Keratinocyte (primary cell): Measurements from ENCODE around the gene PIGL. TPM values are rescaled to one million over a fixed set of nuclear protein-coding genes. Genes with fewer than 3 reads are reported as not detected.

Experiments
- DNase-seq: peaks from one replicate; pipeline ENCODE4 v3.0.0-alpha.2; 2011; ENCODE audit warnings: low read depth, missing footprints, low spot score
- FAIRE-seq: peaks from 2 replicates; lab custom pipeline; 2011; peaks lifted over from hg19 to GRCh38; lab: Jason Lieb, UNC
- H2AFZ ChIP-seq: 2 replicates; pipeline ENCODE4 v1.6.0; 2012; ENCODE audit warnings: low read length, control low read depth, inconsistent platforms; ENCODE audit not compliant: control insufficient read depth
- H3K27ac ChIP-seq: 2 replicates; pipeline ENCODE4 v1.5.1; 2011; ENCODE audit warnings: low read length; ENCODE audit not compliant: control insufficient read depth, insufficient read depth
- H3K27me3 ChIP-seq: 3 replicates; pipeline ENCODE4 v1.6.0; 2011; ENCODE audit warnings: low read length; ENCODE audit not compliant: control insufficient read depth, insufficient read depth; ENCODE audit errors: extremely low read depth
- H3K36me3 ChIP-seq, 2 experiments: 2 replicates in 1 of 2; 3 replicates in 1 of 2; pipeline ENCODE4 v1.5.1; 2011; ENCODE audit warnings: low read length in 2 of 2, mild to moderate bottlenecking in 1 of 2; ENCODE audit not compliant: control insufficient read depth in 2 of 2, insufficient read depth in 2 of 2; ENCODE audit errors: extremely low read depth in 1 of 2
- H3K4me1 ChIP-seq: 3 replicates; pipeline ENCODE4 v1.5.1; 2011; ENCODE audit warnings: low read length; ENCODE audit not compliant: control insufficient read depth, insufficient read depth; ENCODE audit errors: extremely low read depth
- H3K4me2 ChIP-seq: 3 replicates; pipeline ENCODE4 v1.6.0; 2011; ENCODE audit warnings: low read depth, low read length; ENCODE audit not compliant: control insufficient read depth, insufficient read depth; ENCODE audit errors: extremely low read depth
- H3K4me3 ChIP-seq, 3 experiments: fragments of 200-600 bp in 1 of 3; sonication (generic) in 1 of 3; 2 replicates in 2 of 3; 3 replicates in 1 of 3; pipeline ENCODE4 v1.5.1; 2011 to 2016; ENCODE audit warnings: low read length in 3 of 3, mild to moderate bottlenecking in 3 of 3, control low read depth in 2 of 3, inconsistent platforms in 1 of 3, low read depth in 1 of 3, mixed read lengths in 1 of 3, mixed run types in 1 of 3, moderate library complexity in 1 of 3; ENCODE audit not compliant: control insufficient read depth in 2 of 3, insufficient read depth in 2 of 3; ENCODE audit errors: extremely low read depth in 1 of 3
- H3K79me2 ChIP-seq: 2 replicates; pipeline ENCODE4 v1.6.0; 2012; ENCODE audit warnings: low read length; ENCODE audit not compliant: control insufficient read depth, insufficient read depth
- H3K9ac ChIP-seq: 3 replicates; pipeline ENCODE4 v1.6.0; 2011; ENCODE audit warnings: low read length; ENCODE audit not compliant: control insufficient read depth, insufficient read depth; ENCODE audit errors: extremely low read depth
- H3K9me1 ChIP-seq: 3 replicates; pipeline ENCODE4 v1.6.0; 2011; ENCODE audit warnings: low read length; ENCODE audit not compliant: control insufficient read depth, insufficient read depth; ENCODE audit errors: extremely low read depth
- H3K9me3 ChIP-seq: 2 replicates; pipeline ENCODE4 v1.5.1; 2012; ENCODE audit warnings: low read depth, low read length; ENCODE audit not compliant: control insufficient read depth
- H4K20me1 ChIP-seq: 3 replicates; pipeline ENCODE4 v1.6.0; 2011; ENCODE audit warnings: low read length; ENCODE audit not compliant: control insufficient read depth, insufficient read depth; ENCODE audit errors: extremely low read depth
- EZH2 ChIP-seq: IDR thresholded peaks from one replicate; pipeline ENCODE4 v1.6.1; 2012; ENCODE audit warnings: inconsistent platforms, mild to moderate bottlenecking, low read length, moderate library complexity
- dilution Hi-C: fragments of 300-500 bp; cut with MboI; formaldehyde crosslinking; loops from one replicate; pipeline ENCODE4 v1.7.0; 2020; ENCODE audit warnings: low sequenced_read_pairs; ENCODE audit not compliant: extremely low pct_ligation_motif_present
- polyA plus RNA-seq, 5 experiments: library from polyadenylated mRNA; depleted of rRNA in 3 of 5; stranded (reverse) in 3 of 5; stranded (forward) in 1 of 5; unstranded in 1 of 5; fragments of >200 nt; gene quantifications; 1 replicate in 1 of 5; 2 replicates in 3 of 5; 3 replicates in 1 of 5; pipeline versions ENCODE4 v1.2.1 to v1.2.3, GENCODE V29; 2011 to 2012; ENCODE audit warnings: missing spikeins in 2 of 5, low read depth in 1 of 5, low replicate concordance in 1 of 5
- TF ChIP-seq, protein P1 (sequence below), 3 experiments: IDR thresholded peaks in 1 of 3; conservative IDR thresholded peaks in 1 of 3; optimal IDR thresholded peaks in 1 of 3; 2 replicates in 2 of 3; 3 replicates in 1 of 3; pipeline versions ENCODE3 to v1.5.1; 2011; ENCODE audit warnings: low read length in 3 of 3, mild to moderate bottlenecking in 3 of 3, moderate library complexity in 2 of 3, control low read depth in 1 of 3, inconsistent platforms in 1 of 3; ENCODE audit not compliant: insufficient read depth in 2 of 3; ENCODE audit errors: extremely low read depth in 1 of 3

Gene PIGL
- polyA plus RNA-seq, 1 donor (not counting 4 experiments of a cell fraction or from before 2014, with no cell fraction given): 21.5 TPM

DNA sequence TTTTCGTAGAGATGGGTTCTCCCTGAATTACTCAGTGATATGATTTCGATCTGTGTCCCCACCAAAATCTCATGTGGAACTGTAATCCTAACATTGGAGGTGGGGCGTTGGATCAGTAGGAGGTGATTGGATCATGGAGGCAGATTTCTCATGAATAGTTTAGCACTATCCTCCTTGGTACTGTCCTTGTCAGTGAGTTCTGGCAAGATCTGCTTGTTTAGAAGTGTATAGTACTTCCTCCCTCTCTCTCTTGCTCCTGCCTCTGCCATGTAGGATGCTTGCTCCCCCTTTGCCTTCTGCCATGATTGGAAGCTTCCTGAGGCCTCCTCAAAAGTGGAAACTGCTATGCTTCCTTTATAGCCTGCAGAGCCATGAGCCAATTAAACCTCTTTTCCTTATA is 22.9 kb downstream of the PIGL start:
- peaks cover 0 to 1% of the 10 kb centered on the region in 2 experiments for H3K36me3 ChIP-seq
- no peaks in the 10 kb centered on the region for H3K9me1 ChIP-seq
- no peak overlapping the region for H3K27ac ChIP-seq
- no peaks in the 10 kb centered on the region for H3K9me3 ChIP-seq
- no peaks in the 10 kb centered on the region for H3K79me2 ChIP-seq
- H4K20me1 ChIP-seq: no peaks in the 10 kb centered on the region
- no peak for DNase-seq
- FAIRE-seq: no peak
- dilution Hi-C loops: no loop called here
- H3K4me3 ChIP-seq: no peak overlapping the region
- no peaks in the 10 kb centered on the region for H3K4me1 ChIP-seq
- H2AFZ ChIP-seq: no peak overlapping the region
- TF ChIP-seq, protein P1, sequence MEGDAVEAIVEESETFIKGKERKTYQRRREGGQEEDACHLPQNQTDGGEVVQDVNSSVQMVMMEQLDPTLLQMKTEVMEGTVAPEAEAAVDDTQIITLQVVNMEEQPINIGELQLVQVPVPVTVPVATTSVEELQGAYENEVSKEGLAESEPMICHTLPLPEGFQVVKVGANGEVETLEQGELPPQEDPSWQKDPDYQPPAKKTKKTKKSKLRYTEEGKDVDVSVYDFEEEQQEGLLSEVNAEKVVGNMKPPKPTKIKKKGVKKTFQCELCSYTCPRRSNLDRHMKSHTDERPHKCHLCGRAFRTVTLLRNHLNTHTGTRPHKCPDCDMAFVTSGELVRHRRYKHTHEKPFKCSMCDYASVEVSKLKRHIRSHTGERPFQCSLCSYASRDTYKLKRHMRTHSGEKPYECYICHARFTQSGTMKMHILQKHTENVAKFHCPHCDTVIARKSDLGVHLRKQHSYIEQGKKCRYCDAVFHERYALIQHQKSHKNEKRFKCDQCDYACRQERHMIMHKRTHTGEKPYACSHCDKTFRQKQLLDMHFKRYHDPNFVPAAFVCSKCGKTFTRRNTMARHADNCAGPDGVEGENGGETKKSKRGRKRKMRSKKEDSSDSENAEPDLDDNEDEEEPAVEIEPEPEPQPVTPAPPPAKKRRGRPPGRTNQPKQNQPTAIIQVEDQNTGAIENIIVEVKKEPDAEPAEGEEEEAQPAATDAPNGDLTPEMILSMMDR (optimal IDR thresholded peaks at IDR 0.05 in 1 of 3, IDR thresholded peaks at IDR 0.05 in 1 of 3, conservative IDR thresholded peaks at IDR 0.05 in 1 of 3; ENCODE audit: extremely low read depth in 1 of 3, insufficient read depth in 2 of 3, low read length in 3 of 3): no peak
- TF ChIP-seq EZH2: no peak
- no peaks in the 10 kb centered on the region for H3K27me3 ChIP-seq
- H3K4me2 ChIP-seq: no peak overlapping the region
- no peak overlapping the region for H3K9ac ChIP-seq

DNA sequence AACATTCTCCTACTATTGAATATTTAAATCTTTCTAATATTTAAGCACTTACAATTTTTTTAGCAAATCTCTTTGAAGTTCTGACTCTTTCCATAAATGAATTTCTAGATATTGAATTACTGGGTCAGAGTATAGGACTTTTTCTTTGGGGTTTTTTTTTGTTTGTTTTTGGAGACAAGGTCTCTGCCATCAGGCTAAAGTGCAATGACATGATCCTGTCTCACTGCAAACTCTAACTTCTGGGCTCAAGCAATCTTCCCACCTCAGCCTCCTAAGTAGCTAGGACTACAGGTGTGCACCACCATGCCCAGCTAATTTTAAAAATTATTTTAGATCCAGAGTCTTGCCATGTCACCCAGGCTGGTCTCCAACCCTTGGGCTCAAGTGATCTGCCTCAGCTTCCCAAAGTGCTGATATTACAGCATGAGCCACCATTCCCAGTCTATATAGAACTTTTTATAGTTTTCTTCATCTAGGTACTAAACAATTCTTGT is 24.9 kb downstream of the PIGL start:
- H2AFZ ChIP-seq: no peak overlapping the region
- H3K36me3 ChIP-seq: no peaks in the 10 kb centered on the region
- no peaks in the 10 kb centered on the region for H3K27me3 ChIP-seq
- DNase-seq (no peak), FAIRE-seq (no peak)
- no peak overlapping the region for H3K27ac ChIP-seq
- no peak overlapping the region for H3K4me3 ChIP-seq
- no peak overlapping the region for H3K9ac ChIP-seq
- no peaks in the 10 kb centered on the region for H3K79me2 ChIP-seq
- no peaks in the 10 kb centered on the region for H3K4me1 ChIP-seq
- dilution Hi-C loops: no loop called here
- H3K9me3 ChIP-seq: no peaks in the 10 kb centered on the region
- TF ChIP-seq EZH2: no peak
- TF ChIP-seq, protein P1 (optimal IDR thresholded peaks at IDR 0.05 in 1 of 3, IDR thresholded peaks at IDR 0.05 in 1 of 3, conservative IDR thresholded peaks at IDR 0.05 in 1 of 3; ENCODE audit: extremely low read depth in 1 of 3, insufficient read depth in 2 of 3, low read length in 3 of 3): no peak
- no peak overlapping the region for H3K4me2 ChIP-seq
- no peaks in the 10 kb centered on the region for H3K9me1 ChIP-seq
- no peaks in the 10 kb centered on the region for H4K20me1 ChIP-seq
